HepG2 (cell line): ENCODE measurements around the gene ARRDC3. TPM values are rescaled to one million over a fixed set of nuclear protein-coding genes. Genes with fewer than 3 reads are reported as not detected.

Source experiments
- ATAC-seq: fragments of 200-7000 bp; cut with Tn5 transposase; 3 replicates; pipeline ENCODE4 v1.9.1; 2020; ENCODE audit warnings: mild to moderate bottlenecking, moderate library complexity
- BruUV-seq: library from RNA; stranded (reverse); fragments of 400-500 nt; replicated peaks from 2 replicates; lab custom pipeline; 2021; lab: Mats Ljungman, UMichigan
- CTCF ChIA-PET: fragments of 300-600 bp; formaldehyde crosslinking; extraction: SDS; loops from one replicate; lab custom pipeline; 2021; ENCODE audit warnings: low total read pairs, inconsistent platforms, low intra/inter-chr PET ratio; lab: Yijun Ruan, JAX
- POLR2A ChIA-PET: fragments of 350-600 bp; sonication (Branson Sonifier 250); formaldehyde crosslinking; loops from one replicate; lab custom pipeline; 2020; ENCODE audit warnings: antibody characterized with exemption, inconsistent platforms; lab: Yijun Ruan, JAX
- DNase-seq: peaks from one replicate; pipeline ENCODE4 v3.0.0-alpha.2; 2015; ENCODE audit warnings: low spot score
- FAIRE-seq: peaks from 3 replicates; lab custom pipeline; 2011; peaks lifted over from hg19 to GRCh38; lab: Jason Lieb, UNC
- H2AFZ ChIP-seq: one replicate; pipeline ENCODE4 v1.6.1; 2011; ENCODE audit warnings: low read length, inconsistent platforms
- H3K27ac ChIP-seq: fragments of 300-600 bp; 3 replicates; pipeline ENCODE4 v1.8.0; 2011; ENCODE audit warnings: mixed run types, mild to moderate bottlenecking, mixed read lengths, low read length, inconsistent platforms; ENCODE audit not compliant: insufficient read depth; ENCODE audit errors: extremely low read length
- H3K27me3 ChIP-seq, 2 experiments: fragments of 200-600 bp in 1 of 2; 2 replicates in 1 of 2; 3 replicates in 1 of 2; pipeline versions ENCODE4 v1.6.0 to v1.8.0; 2011; ENCODE audit warnings: low read length in 2 of 2, mild to moderate bottlenecking in 2 of 2, moderate library complexity in 2 of 2, inconsistent platforms in 1 of 2; ENCODE audit not compliant: insufficient read depth in 2 of 2, control insufficient read depth in 1 of 2
- H3K36me3 ChIP-seq, 2 experiments: fragments of 200-600 bp in 1 of 2; replicated peaks in 1 of 2; 2 replicates in 1 of 2; 3 replicates in 1 of 2; pipeline versions ENCODE4 v1.5.1 to v1.8.0; 2011; ENCODE audit warnings: low read length in 2 of 2, inconsistent platforms in 1 of 2; ENCODE audit not compliant: insufficient read depth in 2 of 2, control insufficient read depth in 1 of 2
- H3K4me1 ChIP-seq: 2 replicates; pipeline ENCODE4 v1.5.1; 2012; ENCODE audit warnings: low read length, inconsistent platforms; ENCODE audit not compliant: insufficient read depth
- H3K4me2 ChIP-seq: 2 replicates; pipeline ENCODE4 v1.6.0; 2011; ENCODE audit warnings: low read depth, low read length, inconsistent platforms
- H3K4me3 ChIP-seq, 3 experiments: fragments of 200-600 bp in 1 of 3; sonication (generic), shearing (Covaris generic) in 1 of 3; replicated peaks in 1 of 3; 2 replicates each; pipeline ENCODE4 v1.5.1; 2011 to 2016; ENCODE audit warnings: low read length in 3 of 3, inconsistent platforms in 2 of 3, low read depth in 2 of 3, mild to moderate bottlenecking in 2 of 3, control low read depth in 1 of 3, mixed read lengths in 1 of 3; ENCODE audit not compliant: insufficient read depth in 1 of 3
- H3K79me2 ChIP-seq: one replicate; pipeline ENCODE4 v1.6.1; 2011; ENCODE audit warnings: low read length, inconsistent platforms; ENCODE audit not compliant: insufficient read depth
- H3K9ac ChIP-seq: 2 replicates; pipeline ENCODE4 v1.6.0; 2011; ENCODE audit warnings: mild to moderate bottlenecking, low read depth, low read length, inconsistent platforms; ENCODE audit not compliant: insufficient read depth
- H3K9me3 ChIP-seq: 2 replicates; pipeline ENCODE4 v1.5.1; 2012; ENCODE audit warnings: mild to moderate bottlenecking, low read length
- H4K20me1 ChIP-seq: 2 replicates; pipeline ENCODE4 v1.6.0; 2011; ENCODE audit warnings: inconsistent platforms, mild to moderate bottlenecking, low read length, moderate library complexity; ENCODE audit not compliant: insufficient read depth
- ARHGAP35 ChIP-seq: sonication (generic); formaldehyde crosslinking; IDR thresholded peaks from 2 replicates; pipeline ENCODE4 v1.9.0; 2022; ENCODE audit warnings: mild to moderate bottlenecking, inconsistent platforms, moderate library complexity, missing genetic modification reagents, borderline replicate concordance
- ARID2 ChIP-seq: sonication (generic); formaldehyde crosslinking; IDR thresholded peaks from 2 replicates; pipeline ENCODE4 v1.8.1; 2022; ENCODE audit warnings: mild to moderate bottlenecking, missing genetic modification reagents, borderline replicate concordance
- CHCHD3 ChIP-seq: sonication (generic); formaldehyde crosslinking; IDR thresholded peaks from 2 replicates; pipeline ENCODE4 v1.8.0; 2022; ENCODE audit warnings: mild to moderate bottlenecking, missing genetic modification reagents, moderate library complexity
- CTCF ChIP-seq: sonication (generic); formaldehyde crosslinking; IDR thresholded peaks from 2 replicates; pipeline ENCODE4 v1.5.0; 2020; ENCODE audit warnings: mild to moderate bottlenecking, missing genetic modification reagents, moderate library complexity
- HMGXB4 ChIP-seq, 2 experiments: sonication (generic) in 1 of 2; formaldehyde crosslinking in 1 of 2; IDR thresholded peaks; 2 replicates each; pipeline versions ENCODE4 v1.4.0 to v1.6.1; 2018 to 2020; ENCODE audit warnings: missing genetic modification reagents in 2 of 2, borderline replicate concordance in 1 of 2, low read depth in 1 of 2, mild to moderate bottlenecking in 1 of 2, missing biosample characterization in 1 of 2
- HNRNPL ChIP-seq: fragments of 200-400 bp; formaldehyde crosslinking; IDR thresholded peaks from 2 replicates; pipeline ENCODE4 v1.6.1; 2017; ENCODE audit warnings: mild to moderate bottlenecking, low read depth, low read length
- HOXA9 ChIP-seq: sonication (generic); formaldehyde crosslinking; IDR thresholded peaks from 2 replicates; pipeline ENCODE4 v1.8.1; 2022; ENCODE audit warnings: missing genetic modification reagents, mild to moderate bottlenecking, moderate library complexity, borderline replicate concordance
- MZF1 ChIP-seq: sonication (generic); formaldehyde crosslinking; IDR thresholded peaks from 2 replicates; pipeline ENCODE4 v1.8.1; 2023; ENCODE audit warnings: mild to moderate bottlenecking, missing genetic modification reagents, borderline replicate concordance
- PAF1 ChIP-seq: IDR thresholded peaks from 2 replicates; pipeline ENCODE4 v1.6.1; 2016; ENCODE audit warnings: missing genetic modification reagents, missing compliant biosample characterization
- POLR2G ChIP-seq: fragments of 200-400 bp; formaldehyde crosslinking; IDR thresholded peaks from 2 replicates; pipeline ENCODE4 v1.6.1; 2018; ENCODE audit warnings: mild to moderate bottlenecking, low read depth, low read length, moderate library complexity
- SOX5 ChIP-seq: IDR thresholded peaks from 2 replicates; pipeline ENCODE4 v1.6.1; 2016; ENCODE audit warnings: borderline replicate concordance
- ZFP62 ChIP-seq: sonication (generic); formaldehyde crosslinking; IDR thresholded peaks from 2 replicates; pipeline ENCODE4 v1.4.0; 2020; ENCODE audit warnings: missing genetic modification reagents
- ZNF572 ChIP-seq: sonication (generic); formaldehyde crosslinking; IDR thresholded peaks from 2 replicates; pipeline ENCODE4 v1.5.1; 2020; ENCODE audit warnings: mild to moderate bottlenecking, missing genetic modification reagents
- ZNF891 ChIP-seq: sonication (generic); formaldehyde crosslinking; IDR thresholded peaks from 2 replicates; pipeline ENCODE4 v1.5.0; 2020; ENCODE audit warnings: mild to moderate bottlenecking, missing genetic modification reagents
- WGBS: methylation state at CpG from one replicate; pipeline ENCODE4 v1.1.6; 2017; ENCODE audit warnings: low lambda C conversion rate; 5-methylcytosine and 5-hydroxymethylcytosine counted together
- in situ Hi-C: cut with HindIII; loops from 2 replicates; pipeline ENCODE4 v1.10.0; 2017; ENCODE audit warnings: low pct_unique_long_range_greater_than_20kb; ENCODE audit not compliant: extremely low pct_ligation_motif_present
- intact Hi-C: fragments of 100-400 bp; cut with micrococcal nuclease; formaldehyde crosslinking; loops from one replicate; pipeline ENCODE4 v1.10.0; 2022; ENCODE audit not compliant: unreplicated experiment
- polyA plus RNA-seq, 8 experiments: library from polyadenylated mRNA; depleted of rRNA in 3 of 8; stranded (reverse) in 7 of 8; unstranded in 1 of 8; fragments of >200 nt; fragmentation: Illumina TruSeq in 4 of 8; extraction: Trizol in 4 of 8; gene quantifications; 2 replicates each; pipeline versions ENCODE4 v1.2.1 to v1.2.3, GENCODE V29; 2011 to 2016; ENCODE audit warnings: low read depth in 4 of 8, missing spikeins in 1 of 8, mixed read lengths in 1 of 8; ENCODE audit not compliant: insufficient read depth in 1 of 8
- total RNA-seq, 5 experiments: library from RNA; depleted of rRNA; stranded (reverse); fragments of >200 nt; fragmentation: Illumina TruSeq; extraction: Trizol; gene quantifications; 2 replicates each; pipeline ENCODE4 v1.2.3, GENCODE V29; 2016; ENCODE audit warnings: low read depth in 1 of 5

The ARRDC3 gene
- total and polyA plus RNA-seq, 2 of the 13 experiments (the other 11 are each of a cell fraction or from before 2014, with no cell fraction given), result 3.4 to 24.4 TPM

DNA sequence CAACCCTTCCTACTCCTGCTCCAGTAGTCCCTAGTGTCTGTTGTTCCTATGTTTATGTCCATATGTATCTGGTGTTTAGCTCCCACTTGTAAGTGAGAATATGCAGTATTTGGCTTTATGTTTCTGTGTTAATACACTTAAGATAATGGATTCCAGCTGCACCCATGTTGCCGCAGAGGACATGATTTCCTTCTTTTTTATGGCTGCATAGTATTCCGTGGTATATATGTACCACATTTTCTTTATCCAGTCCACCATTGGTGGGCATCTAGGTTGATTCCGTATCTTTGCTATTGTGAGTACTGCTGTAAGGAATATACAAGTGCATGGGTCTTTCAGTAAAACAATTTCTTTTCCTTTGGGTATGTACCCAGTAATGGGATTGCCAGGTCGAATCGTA is 5.2 kb upstream of the ARRDC3 start:
- H3K4me2 ChIP-seq, result no peak overlapping the region
- H4K20me1 ChIP-seq, result no peaks in the 10 kb centered on the region
- in situ Hi-C loops, result loop anchor here (5.0 to 10.0 kb wide), 3 partner anchors 166 to 454 kb away; no protein-coding TSS in a partner anchor
- H3K36me3 ChIP-seq, result no peaks in the 10 kb centered on the region
- no peaks in the 10 kb centered on the region for H3K9me3 ChIP-seq
- DNase-seq (no peak), ATAC-seq (no peak), FAIRE-seq (no peak)
- no peak overlapping the region for H3K4me3 ChIP-seq
- WGBS, result 92% methylated on average over 5 of the region's 5 CpGs
- no peaks in the 10 kb centered on the region; the same call in 1 of the 2 replicates for H3K4me1 ChIP-seq
- TF ChIP-seq CHCHD3 (CRISPR knock-in tag), result no peak
- no peak for TF ChIP-seq HNRNPL
- no peak for TF ChIP-seq MZF1 (CRISPR knock-in tag)
- TF ChIP-seq PAF1, result no peak
- no peak for TF ChIP-seq POLR2G
- TF ChIP-seq ARID2 (CRISPR knock-in tag), result no peak
- TF ChIP-seq ZFP62 (CRISPR knock-in tag), result no peak
- TF ChIP-seq ZNF572, result no peak
- no peak for TF ChIP-seq HOXA9 (CRISPR knock-in tag)
- no peak for TF ChIP-seq ZNF891 (CRISPR knock-in tag)
- TF ChIP-seq SOX5 (CRISPR knock-in tag), result no peak
- TF ChIP-seq CTCF (CRISPR knock-in tag), result no peak
- no peak for TF ChIP-seq HMGXB4 (CRISPR knock-in tag; IDR thresholded peaks at IDR 0.05; ENCODE audit: borderline replicate concordance in 1 of 2, low read depth in 1 of 2)
- TF ChIP-seq ARHGAP35 (CRISPR knock-in tag), result no peak
- H3K9ac ChIP-seq, result no peak overlapping the region
- ChIA-PET CTCF (no interaction called here), POLR2A (interaction anchor here (0.6 kb wide), 1 partner anchor 133 kb away, joined by 3 read pairs; no protein-coding TSS in a partner anchor)
- no TSS peak for BruUV-seq
- no peaks in the 10 kb centered on the region; a peak in 2 of 5 replicates for H3K27me3 ChIP-seq
- no peaks in the 10 kb centered on the region for H3K79me2 ChIP-seq
- intact Hi-C loops, result no loop called here
- H2AFZ ChIP-seq, result no peak overlapping the region
- no peak overlapping the region for H3K27ac ChIP-seq
